Testis (tissue), 3 donors: ENCODE results near the gene CAMSAP3. TPM values are rescaled to one million over a fixed set of nuclear protein-coding genes. Genes with fewer than 3 reads are reported as not detected.
"Not testable (repeated sequence)": the region's sequence is repeated elsewhere in the genome, so short reads cannot be mapped to it uniquely, and the experiment has no call there.

Experiments
- DNase-seq: peaks from one replicate; pipeline ENCODE4 v3.0.0-alpha.2; 2019
- H3K27ac ChIP-seq, 2 donors: fragments of 200-600 bp; sonication (generic); one replicate each; pipeline ENCODE4 v1.5.1; 2019
- H3K27me3 ChIP-seq: fragments of 200-600 bp; sonication (generic); one replicate; pipeline ENCODE4 v1.5.1; 2019
- H3K36me3 ChIP-seq: fragments of 200-600 bp; sonication (generic); one replicate; pipeline ENCODE4 v1.5.1; 2017; ENCODE audit warnings: low read depth; ENCODE audit errors: missing control alignments
- H3K4me1 ChIP-seq: fragments of 200-600 bp; sonication (generic); one replicate; pipeline ENCODE4 v1.5.1; 2019
- H3K4me3 ChIP-seq, 2 donors: fragments of 200-600 bp; sonication (generic); one replicate each; pipeline ENCODE4 v1.5.1; 2017 to 2019
- H3K9me3 ChIP-seq: fragments of 200-600 bp; sonication (generic); one replicate; pipeline ENCODE4 v1.5.1; 2017
- POLR2A ChIP-seq: fragments of 450-650 bp; IDR thresholded peaks from one replicate; pipeline ENCODE4 v1.6.1; 2017; ENCODE audit warnings: antibody characterized with exemption, mild to moderate bottlenecking, moderate library complexity
- WGBS, 2 donors: methylation state at CpG; one replicate each; pipeline ENCODE4 v1.1.5; 2018; 5-methylcytosine and 5-hydroxymethylcytosine counted together
- intact Hi-C: fragments of 100-400 bp; cut with DNase I; formaldehyde crosslinking; loops from one replicate; pipeline ENCODE4 v1.15.1; 2023; ENCODE audit warnings: low total_unique reads
- polyA plus RNA-seq: library from polyadenylated mRNA; stranded (reverse); fragments of 350-450 nt; fragmentation: Illumina TruSeq; extraction: RNeasy Lipid Tissue Mini Kit (QIAGEN cat#74804); gene quantifications from one replicate; pipeline ENCODE4 v1.2.3, GENCODE V29; 2014; ENCODE audit warnings: low read depth, low replicate concordance; ENCODE audit not compliant: insufficient read depth
- total RNA-seq, 2 donors: library from RNA; depleted of rRNA; stranded (reverse); fragments of >200 nt; gene quantifications; one replicate each; pipeline ENCODE4 v1.2.3, GENCODE V29; 2016
- TF ChIP-seq, protein P1 (sequence below), 3 experiments: fragments of 450-650 bp in 2 of 3; fragments of 200-600 bp in 1 of 3; sonication (generic) in 1 of 3; IDR thresholded peaks; one replicate each; pipeline ENCODE4 v1.5.1; 2016 to 2019; ENCODE audit warnings: antibody characterized with exemption in 3 of 3, mild to moderate bottlenecking in 2 of 3, moderate library complexity in 1 of 3

Gene CAMSAP3
- total and polyA plus RNA-seq, 3 donors from 2014 or later, result 32.4 to 104 (median 64.7) TPM

DNA sequence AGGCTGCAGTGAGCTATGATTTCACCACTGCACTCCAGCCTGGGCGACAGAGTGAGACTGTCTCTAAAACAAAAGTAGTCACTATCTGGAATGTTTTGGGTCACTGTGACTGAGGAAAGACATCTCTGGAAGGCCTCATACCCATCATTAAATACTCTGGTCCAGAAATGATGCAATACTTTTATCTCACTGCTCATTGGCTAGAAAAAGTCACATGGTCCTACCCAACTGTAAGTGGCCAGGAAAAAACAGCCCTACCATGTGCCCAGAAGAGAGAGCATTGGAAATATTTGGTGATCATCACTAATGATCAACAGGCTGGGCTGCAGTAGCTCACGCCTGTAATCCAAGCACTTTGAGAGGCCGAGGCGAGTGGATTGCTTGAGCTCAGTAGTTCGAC, 30.3 kb upstream of the CAMSAP3 start:
- Histone ChIP-seq H3K9me3 (no peaks in the 10 kb centered on the region), H3K36me3 (no peaks in the 10 kb centered on the region), H3K27ac (no peak overlapping the region), H3K4me3 (no peak overlapping the region), H3K4me1 (no peaks in the 10 kb centered on the region), H3K27me3 (no peaks in the 10 kb centered on the region)
- no peak for DNase-seq
- 87 to 94% methylated on average over 5 of the region's 5 CpGs for WGBS, 2 donors
- intact Hi-C loops, result loop anchor here (10.0 kb wide), 1 partner anchor 109 kb away; the partner anchor contains the start of gene MCEMP1
- TF ChIP-seq, protein P1, sequence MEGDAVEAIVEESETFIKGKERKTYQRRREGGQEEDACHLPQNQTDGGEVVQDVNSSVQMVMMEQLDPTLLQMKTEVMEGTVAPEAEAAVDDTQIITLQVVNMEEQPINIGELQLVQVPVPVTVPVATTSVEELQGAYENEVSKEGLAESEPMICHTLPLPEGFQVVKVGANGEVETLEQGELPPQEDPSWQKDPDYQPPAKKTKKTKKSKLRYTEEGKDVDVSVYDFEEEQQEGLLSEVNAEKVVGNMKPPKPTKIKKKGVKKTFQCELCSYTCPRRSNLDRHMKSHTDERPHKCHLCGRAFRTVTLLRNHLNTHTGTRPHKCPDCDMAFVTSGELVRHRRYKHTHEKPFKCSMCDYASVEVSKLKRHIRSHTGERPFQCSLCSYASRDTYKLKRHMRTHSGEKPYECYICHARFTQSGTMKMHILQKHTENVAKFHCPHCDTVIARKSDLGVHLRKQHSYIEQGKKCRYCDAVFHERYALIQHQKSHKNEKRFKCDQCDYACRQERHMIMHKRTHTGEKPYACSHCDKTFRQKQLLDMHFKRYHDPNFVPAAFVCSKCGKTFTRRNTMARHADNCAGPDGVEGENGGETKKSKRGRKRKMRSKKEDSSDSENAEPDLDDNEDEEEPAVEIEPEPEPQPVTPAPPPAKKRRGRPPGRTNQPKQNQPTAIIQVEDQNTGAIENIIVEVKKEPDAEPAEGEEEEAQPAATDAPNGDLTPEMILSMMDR (IDR thresholded peaks at IDR 0.05), result no peak
- no peak for TF ChIP-seq POLR2A

DNA sequence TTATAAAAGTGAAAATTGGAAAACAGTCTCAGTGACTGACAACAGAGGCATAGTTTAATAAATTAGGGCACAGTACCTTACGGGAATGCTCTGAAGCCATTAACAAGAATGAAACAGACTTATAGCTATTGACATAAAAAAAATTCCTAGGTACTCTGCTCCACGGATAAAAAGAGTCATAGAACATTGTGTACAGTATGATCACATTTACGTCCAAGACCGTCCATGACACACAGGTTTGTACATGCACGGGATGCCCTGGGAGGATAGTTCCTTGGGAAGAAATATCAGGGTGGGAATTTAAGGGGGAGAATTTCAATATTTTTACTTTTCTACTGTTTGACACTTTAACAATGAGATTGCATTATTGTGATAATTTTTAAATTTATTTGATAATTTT, 24.9 kb upstream of the CAMSAP3 start:
- no peak for DNase-seq
- WGBS, 2 donors, result 70 to 80% methylated on average over 5 of the region's 5 CpGs
- intact Hi-C loops, result no loop called here

DNA sequence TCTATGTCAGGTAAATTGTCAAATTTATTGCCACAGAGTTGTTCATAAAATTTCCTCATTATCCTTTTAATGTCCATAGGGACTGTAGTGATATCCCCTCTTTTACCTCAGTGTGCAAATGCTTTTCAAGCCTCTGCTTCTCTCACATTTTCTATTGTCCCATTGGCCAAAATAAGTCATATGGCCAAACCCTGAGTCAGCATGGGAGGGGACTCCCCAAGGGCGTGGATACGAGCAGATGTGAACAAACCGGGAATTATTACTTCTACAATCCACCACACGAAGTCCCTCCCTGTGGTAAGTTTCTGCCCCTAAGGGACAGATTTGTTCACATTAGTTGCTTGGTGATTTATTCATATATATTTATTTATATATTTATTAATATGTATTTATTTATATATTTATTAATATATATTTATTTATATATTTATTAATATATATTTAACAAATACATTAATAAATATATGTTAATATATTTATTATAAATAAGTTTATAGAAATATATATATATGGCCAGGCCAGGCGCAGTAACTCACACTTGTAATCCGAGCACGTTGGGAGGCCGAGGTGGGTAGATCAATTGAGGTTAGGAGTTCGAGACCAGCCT, 20.1 kb upstream of the CAMSAP3 start:
- TF ChIP-seq POLR2A, result no peak
- TF ChIP-seq, protein P1 (IDR thresholded peaks at IDR 0.05), result no peak
- Histone ChIP-seq H3K9me3 (no peaks in the 10 kb centered on the region), H3K4me3 (no peak overlapping the region), H3K4me1 (peaks cover 12% of the 10 kb centered on the region), H3K27ac (no peak overlapping the region), H3K36me3 (no peaks in the 10 kb centered on the region), H3K27me3 (no peaks in the 10 kb centered on the region)
- intact Hi-C loops, result no loop called here
- no peak for DNase-seq
- WGBS, 2 donors, result 80 to 88% methylated on average over 9 of the region's 9 CpGs

More for the DNA sequence above, 24.9 kb upstream of the CAMSAP3 start:
- Histone ChIP-seq H3K9me3 (no peaks in the 10 kb centered on the region), H3K4me3 (no peak overlapping the region), H3K27me3 (no peaks in the 10 kb centered on the region), H3K4me1 (no peaks in the 10 kb centered on the region), H3K27ac (no peak overlapping the region), H3K36me3 (no peaks in the 10 kb centered on the region)
- TF ChIP-seq POLR2A, result no peak
- TF ChIP-seq, protein P1 (IDR thresholded peaks at IDR 0.05), result no peak

DNA sequence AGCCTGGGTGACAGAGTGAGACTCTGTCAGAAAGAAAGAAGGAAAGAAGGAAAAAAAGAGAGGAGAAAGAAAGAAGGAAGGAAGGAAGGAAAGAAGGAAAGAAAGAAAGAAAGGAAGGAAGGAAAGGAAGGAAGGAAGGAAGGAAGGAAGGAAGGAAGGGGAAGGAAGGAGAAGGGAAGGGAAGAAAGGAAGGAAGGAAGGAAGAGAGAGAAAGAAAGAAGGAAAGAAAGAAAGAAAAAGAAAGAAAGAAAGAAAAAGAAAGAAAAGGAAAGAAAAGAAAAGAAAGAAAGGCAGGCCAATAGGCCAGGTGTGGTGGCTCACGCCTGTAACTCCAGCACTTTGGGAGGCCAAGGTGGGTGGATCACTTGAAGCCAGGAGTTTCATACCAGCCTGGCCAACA, 18.2 kb upstream of the CAMSAP3 start:
- H3K27me3 ChIP-seq, H3K9me3 ChIP-seq, H3K27ac ChIP-seq, H3K4me3 ChIP-seq, DNase-seq, intact Hi-C loops, H3K36me3 ChIP-seq: not testable (repeated sequence)
- 92 to 96% methylated on average over 1 of the region's 1 CpG for WGBS, 2 donors
- H3K4me1 ChIP-seq, result peaks cover 12% of the 10 kb centered on the region

DNA sequence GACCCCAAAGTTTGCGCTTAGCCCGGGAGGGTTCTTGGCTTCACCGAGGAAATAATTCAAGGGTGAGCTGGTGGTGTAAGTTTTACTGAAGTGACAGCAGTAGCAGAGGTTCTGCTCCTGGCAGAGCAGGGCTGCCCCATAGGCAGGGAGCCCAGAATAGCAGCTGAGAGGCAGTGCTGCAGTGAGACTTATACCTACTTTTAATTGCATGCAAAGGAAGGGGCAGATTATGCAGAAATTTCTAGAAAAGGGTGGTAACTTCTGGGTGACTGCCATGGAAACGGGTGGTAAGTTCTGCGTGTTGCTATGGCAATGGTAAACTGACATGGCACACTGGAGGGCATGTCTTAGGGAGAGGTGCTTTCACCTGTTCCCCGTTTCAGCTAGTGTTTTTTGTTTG, 17.5 kb upstream of the CAMSAP3 start:
- intact Hi-C loops, result no loop called here

More for the DNA sequence above, 17.5 kb upstream of the CAMSAP3 start:
- H3K27me3 ChIP-seq, result no peaks in the 10 kb centered on the region
- no peaks in the 10 kb centered on the region for H3K9me3 ChIP-seq
- peaks cover 12% of the 10 kb centered on the region for H3K4me1 ChIP-seq
- no peaks in the 10 kb centered on the region for H3K36me3 ChIP-seq
- TF ChIP-seq POLR2A, result no peak
- TF ChIP-seq, protein P1 (IDR thresholded peaks at IDR 0.05), result no peak
- whole genome bisulfite sequencing, 2 donors, result 64 to 76% methylated on average over 6 of the region's 6 CpGs
- DNase-seq, result no peak
- H3K4me3 ChIP-seq, result no peak overlapping the region
- peak overlapping the region in 1 of 2 donors; percentile 21 for H3K27ac ChIP-seq
